Skeletal muscle cell (primary cell): ENCODE data around the gene PLOD3.

ENCODE experiments used
- DNase-seq: peaks from one replicate; pipeline ENCODE4 v3.0.0-alpha.2; 2010; ENCODE audit warnings: low read depth
- H3K4me3 ChIP-seq: 2 replicates; pipeline ENCODE4 v1.5.1; 2011; ENCODE audit warnings: low read depth, mild to moderate bottlenecking, control low read depth, low read length, moderate library complexity

PLOD3 gene

DNA sequence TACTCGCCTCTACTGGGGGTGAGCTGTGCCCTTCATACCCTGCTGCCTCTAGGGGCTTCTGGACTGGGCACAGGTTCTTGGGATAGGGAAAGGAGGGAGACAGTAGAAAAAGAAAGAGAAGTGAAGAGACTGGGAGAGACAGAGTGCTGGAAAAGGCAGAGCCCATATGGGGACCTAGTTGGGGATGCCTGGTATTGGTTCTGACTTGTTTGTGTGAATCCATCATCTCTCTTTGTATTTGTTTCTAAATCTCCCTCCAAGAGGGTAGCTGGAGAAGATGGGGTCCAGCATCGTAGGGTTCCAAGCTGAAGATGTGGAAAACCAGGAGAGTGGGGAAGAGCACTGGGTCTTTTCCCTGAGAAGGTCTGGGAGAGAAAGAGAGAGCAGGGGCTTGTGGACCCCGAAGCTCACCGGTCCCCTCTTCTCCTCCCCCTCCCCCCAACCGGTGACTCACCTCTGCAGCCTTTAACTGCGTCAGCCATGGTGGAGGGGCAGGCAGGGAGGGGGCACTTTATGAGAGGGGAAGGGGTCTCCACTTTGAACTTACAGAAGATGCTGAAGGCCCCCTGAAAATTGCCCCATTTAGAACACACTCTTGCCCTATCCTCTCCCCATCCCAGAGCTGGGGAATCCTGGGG lies 48.9 kb downstream of the PLOD3 start:
- H3K4me3 ChIP-seq: no peak overlapping the region
- DNase-seq: no peak

DNA sequence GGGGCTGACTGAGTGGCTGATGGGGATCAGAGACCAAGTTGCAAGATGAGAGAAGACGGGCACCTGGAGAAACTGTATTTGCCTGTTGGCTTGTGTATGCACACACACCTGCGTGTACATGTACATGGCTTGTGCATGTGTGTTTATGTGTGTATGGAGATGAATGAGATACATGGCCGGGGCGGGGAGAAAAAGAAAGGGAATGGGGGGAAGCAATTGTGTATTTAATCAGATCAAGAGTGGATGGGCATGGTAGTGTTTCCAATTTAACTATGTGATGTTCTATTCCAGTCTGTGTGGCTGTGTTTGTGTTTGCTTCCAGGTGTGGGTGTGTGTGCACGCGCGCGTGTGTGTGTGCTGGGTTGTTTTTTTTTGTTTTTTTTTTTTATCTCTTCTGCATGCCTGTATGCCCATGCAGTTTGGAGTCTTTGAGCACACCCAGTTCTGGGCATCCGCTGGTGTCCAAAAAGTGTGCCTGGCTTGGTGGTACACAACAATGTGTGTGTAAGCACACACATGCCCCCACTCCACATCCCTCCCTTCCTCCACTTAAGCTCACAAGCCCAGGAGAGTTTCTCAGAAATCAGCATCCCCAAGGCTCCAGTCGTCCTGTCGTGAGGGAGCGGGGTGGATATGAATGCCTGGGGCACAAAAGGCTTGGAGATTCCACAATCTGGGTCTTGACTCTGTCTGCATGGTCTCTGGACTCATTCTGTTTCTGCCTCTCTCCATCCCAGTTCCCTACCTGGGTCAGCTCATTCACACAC lies 49.6 kb downstream of the PLOD3 start:
- DNase-seq: no peak

DNA sequence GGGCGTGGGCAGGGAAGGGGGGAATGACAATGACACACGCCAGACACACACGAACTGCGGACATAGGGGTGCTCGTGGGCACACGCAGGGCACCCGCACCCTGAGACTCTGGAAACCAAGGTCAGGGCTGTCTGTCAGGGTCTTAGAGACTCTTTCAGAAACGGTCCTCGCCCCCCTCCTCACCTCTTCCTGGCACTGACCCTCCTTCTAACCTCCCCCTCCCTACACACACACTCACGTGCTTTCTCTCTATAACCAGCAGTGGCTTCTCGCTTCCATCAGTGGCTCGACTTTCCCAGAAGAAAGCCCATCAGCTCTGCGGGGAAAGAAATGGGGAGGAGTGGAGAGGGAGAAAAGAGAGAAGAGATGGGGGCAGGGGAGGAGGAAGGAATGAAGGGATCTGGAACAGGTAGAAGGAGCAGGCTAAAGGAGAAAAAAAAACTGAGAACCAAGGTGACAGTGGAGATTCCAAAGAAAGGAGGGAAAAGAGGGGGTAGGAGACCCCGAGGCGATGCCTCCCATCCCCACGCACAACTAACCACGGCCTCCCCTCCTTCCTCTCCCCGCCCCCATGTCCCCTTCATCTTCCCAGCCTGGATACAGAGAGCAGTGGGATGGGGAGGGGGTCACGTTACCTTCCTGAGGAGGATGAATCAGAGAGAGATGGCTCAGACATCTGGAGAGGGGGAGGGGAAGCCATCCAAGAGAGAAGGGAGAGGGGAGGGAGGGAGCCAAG lies 50.3 kb downstream of the PLOD3 start:
- DNase-seq: no peak
- peak overlapping the region; percentile 0 for H3K4me3 ChIP-seq

More for the DNA sequence above, 49.6 kb downstream of the PLOD3 start:
- no peak overlapping the region for H3K4me3 ChIP-seq

DNA sequence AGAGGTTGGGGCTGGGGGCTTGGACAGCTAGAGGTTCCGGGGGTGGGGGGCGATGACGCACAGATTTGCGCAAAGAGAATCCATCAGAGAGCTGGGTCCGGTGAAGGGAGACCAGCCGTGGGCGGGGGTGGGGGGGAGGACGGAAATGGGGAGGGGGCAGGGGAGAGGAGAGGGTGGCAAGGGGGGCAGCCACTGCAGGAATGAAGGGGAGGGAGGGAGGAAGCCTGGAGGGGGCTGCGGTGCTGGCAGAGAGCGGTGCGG lies 50.8 kb downstream of the PLOD3 start:
- DNase-seq: no peak
- H3K4me3 ChIP-seq: peak overlapping the region; percentile 0

GRCh38 chr7:101165958-101166647 lies 51.3 kb downstream of the PLOD3 start:
- H3K4me3 ChIP-seq: peak overlapping the region; percentile 43
- DNase-seq: no peak

DNA sequence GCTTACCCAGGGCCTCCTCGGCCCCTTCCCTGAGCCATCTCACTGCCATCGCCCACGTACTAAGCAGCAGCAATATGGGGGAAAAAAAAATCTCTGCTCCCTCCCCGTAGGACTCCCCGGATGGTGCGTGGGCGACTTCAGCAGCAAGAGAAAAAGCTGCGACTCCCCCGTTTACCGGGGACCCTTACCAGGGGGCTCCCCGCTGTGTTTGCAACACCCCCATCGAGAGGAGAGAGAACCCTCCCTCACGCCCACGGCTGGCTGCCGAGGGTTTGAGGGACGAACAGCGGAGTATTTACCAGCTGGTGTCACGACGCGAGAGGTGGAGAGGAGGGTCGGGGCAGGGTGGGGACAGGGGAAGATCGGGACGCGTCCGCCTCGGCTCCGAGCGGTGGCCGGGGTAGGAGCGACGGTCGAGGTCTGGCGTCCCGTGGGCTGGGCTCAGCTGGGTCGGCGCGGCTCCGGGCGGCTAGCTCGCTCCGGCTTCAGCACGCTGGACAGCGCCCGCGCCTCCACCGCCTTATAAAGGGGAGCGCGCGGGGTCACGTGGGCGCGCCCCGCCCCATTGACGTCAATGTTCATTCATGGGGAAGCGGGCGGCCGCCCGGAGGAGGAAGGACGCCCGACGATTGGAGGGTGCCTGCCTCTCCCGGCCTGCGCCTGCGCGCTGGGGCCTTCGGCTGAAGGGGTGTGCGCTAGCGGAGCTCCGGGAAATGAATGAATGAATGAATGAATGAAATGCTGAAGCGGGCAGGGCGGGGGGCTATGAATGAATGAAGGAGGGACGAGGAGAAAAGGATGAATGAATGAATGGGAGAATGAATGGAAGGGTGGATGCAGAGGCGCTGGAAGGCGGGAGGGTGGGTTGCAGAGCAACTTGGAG lies 52.1 kb downstream of the PLOD3 start, which contains the start of gene VGF:
Gene VGF (minus strand): TSS at position 495 of the 883 bp plus-strand sequence. CDS start 726 bp downstream, outside the sequence.
- peak within 1 kb of the TSS; percentile 43 for H3K4me3 ChIP-seq
- peak; percentile 84 for DNase-seq

DNA sequence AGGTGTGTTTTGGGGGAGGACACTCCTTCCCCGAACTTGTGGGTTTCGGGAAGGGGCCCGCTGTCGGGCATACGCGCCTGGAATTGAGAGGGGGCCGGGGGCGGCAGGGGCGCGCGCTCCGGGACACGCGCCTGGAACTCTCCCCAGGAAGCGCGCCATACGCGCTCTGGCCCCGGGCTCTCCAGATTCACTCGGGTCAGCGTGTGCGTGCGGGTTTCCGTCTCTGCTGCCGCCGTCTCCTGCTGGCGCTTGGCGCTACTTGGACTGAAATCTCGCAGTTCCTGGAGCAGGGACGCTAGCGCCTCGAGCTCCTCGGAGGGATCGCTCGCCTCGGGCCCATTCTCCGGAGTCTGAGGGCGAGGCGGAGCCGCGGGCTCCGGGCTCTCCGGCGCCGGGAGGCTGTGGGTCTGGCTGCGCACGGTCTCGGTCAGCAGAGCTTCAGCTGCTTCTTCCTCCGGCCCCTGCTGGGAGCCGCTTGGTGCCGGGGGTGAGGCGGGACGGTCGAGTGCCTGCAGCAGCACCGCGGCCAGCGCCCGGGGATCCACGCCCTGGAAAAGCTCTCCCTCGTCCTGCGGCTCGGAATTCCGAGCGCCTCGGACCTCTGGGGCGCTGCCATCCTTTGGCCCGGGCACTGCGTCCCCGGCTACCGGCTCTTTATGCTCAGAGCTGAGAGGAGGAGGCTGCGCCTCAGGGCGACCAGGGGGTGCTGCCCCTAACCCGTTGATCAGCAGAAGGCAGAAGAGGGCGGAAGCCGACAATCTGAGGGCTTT lies 53.1 kb downstream of the PLOD3 start:
- peak overlapping the region; percentile 43 for H3K4me3 ChIP-seq
- no peak for DNase-seq

GRCh38 chr7:101163279-101164070 lies 53.9 kb downstream of the PLOD3 start:
- no peak for DNase-seq

DNA sequence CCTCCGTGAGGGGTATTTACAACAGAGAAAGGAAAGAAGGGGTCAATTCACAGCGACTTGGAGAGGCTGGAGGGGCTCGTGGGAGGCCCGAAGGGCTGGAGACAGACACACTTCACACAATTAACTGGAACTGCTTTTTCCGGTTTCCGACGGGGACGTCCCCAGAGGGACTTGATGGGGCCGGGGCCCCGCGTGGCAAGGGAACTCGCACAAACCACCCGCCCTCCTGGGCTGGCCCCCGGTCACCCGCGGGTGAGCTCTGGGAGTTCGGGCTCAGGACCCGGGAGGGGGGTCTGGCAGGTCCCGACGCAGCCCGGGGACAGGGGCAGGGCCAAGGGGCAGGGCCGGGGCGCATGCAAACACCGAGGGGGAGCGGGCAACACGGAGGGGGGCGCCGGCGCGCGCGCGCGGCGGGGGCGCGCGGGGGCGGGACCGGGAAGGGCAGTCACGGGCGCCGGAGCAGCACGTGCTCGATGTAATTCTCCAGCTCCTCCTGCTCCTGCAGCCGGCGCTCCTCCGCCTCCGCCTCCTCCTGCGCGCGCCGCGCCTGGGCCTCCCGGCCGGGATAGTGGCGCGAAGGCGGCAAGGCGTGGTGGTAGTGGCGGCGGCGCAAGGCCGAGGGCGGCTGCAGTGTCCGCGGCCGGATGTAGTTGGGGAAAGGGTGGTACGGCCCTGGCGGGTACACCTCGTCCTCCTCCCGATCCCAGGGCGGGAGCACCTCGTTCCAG lies 54.7 kb downstream of the PLOD3 start:
- no peak for DNase-seq
- peak overlapping the region; percentile 36 for H3K4me3 ChIP-seq

More at GRCh38 chr7:101163279-101164070, 53.9 kb downstream of the PLOD3 start:
- peak overlapping the region; percentile 43 for H3K4me3 ChIP-seq

DNA sequence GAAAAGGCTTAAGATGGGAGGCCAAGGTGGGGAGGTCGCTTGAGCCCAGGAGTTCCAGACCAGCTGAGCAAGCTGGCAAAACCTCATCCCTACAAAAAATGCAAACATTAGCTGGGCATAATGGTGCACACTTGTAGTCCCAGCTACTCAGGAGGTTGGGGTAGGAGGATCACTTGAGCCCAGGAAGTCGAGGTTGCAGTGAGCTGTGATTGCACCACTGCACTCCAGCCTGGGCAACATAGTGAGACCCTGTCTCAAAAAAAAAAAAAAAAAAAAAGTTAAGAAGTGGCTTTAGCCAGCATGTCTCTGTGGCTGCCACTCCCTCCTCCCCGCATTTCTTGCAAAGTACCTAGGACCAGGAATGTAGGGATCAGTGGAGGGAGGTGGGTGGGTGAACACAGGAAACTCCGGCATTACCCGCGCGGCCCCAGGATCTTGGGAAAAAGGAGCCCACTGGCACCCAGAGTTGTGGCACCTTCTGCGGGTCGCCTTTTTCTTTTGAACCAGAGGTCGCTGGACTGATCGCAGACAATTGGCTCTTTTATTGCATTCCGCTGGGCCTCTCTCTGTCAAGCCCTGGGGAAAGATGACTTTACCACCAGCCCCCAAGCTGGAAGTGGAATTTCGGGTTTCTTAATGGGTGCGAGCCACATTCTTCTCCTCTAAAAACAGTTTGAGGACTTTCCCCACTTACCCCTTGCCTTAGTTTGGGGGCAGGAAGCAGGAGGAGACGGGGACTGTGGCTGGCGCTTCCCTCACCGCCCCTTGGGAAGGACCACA lies 55.5 kb downstream of the PLOD3 start:
- no peak for DNase-seq
- no peak overlapping the region for H3K4me3 ChIP-seq

DNA sequence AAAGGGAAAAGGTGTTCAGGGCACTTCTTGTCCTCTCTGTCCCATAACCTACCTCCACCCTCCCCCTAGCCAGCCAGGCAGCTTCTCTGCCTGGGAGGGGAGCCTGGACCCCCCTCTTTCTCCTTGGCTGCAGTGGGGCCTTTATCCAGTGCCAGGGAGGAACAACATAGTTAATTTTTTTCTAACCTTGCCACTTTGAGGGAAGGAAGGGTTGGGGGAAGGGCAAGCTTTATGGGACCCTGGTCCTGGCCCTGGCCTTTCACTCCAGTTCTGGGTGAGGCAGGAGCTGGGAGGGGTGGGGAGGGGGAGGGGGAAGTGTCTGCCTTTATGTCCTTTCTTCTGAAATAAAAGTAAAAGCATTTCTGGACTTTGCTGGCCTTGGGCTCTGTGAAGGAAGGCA lies 56.5 kb downstream of the PLOD3 start:
- H3K4me3 ChIP-seq: no peak overlapping the region
- DNase-seq: no peak

DNA sequence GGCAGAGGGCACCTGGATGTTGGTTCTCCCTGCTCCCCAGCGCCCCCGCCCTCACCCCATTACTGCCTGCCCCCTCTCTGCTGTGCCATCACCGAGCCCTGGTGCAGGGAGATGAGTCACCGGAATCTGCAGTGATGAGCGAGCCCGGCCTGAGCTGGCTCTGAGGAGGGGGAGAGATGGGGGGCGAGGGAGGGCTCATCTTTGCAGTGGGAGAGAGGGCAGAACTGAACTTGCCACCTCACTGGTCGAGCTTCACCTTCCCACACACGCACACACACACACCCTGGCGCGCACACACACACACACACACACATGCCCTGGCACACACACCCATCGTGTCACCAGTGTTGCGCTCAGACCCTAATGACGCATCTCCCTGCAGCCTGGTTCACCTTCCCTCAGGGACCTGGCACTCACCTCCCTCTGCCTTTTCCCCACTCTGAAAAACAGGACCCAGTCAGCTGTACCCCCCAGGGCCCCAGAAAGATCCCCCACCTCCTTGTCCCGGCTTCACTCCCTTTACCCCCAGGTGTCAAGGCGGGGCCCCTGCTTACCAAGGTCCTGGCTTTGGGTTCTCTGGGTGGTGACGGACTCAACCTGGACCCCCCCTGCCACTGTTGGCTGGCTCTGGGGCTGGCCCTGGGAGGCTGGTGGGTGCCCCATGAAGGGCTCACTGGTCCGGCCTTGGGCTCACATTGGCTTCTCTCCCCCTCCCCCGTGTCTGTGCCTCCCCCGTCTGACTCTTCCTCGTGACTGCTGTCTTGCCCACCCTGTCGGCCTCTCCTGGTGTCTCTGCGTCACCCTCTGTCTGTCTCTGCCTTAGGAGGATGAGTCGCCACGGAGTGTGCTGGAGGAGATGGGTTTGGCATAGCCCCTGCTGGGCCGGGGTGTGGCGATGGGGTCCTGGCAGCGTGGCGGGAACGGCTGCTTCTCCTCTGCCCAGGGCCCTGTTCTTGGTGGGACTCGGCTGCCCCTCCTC lies 57.4 kb downstream of the PLOD3 start:
- DNase-seq: no peak
- H3K4me3 ChIP-seq: no peak overlapping the region

GRCh38 chr7:101156866-101157589 lies 60.4 kb downstream of the PLOD3 start:
- no peak for DNase-seq
- H3K4me3 ChIP-seq: no peak overlapping the region

GRCh38 chr7:101156277-101156676 lies 61.1 kb downstream of the PLOD3 start:
- H3K4me3 ChIP-seq: no peak overlapping the region
- DNase-seq: no peak
